WI38 (cell line): ENCODE results near the gene AGAP1.

Experiments used
- H3K4me3 ChIP-seq: 2 replicates; pipeline ENCODE4 v1.5.1; 2011; ENCODE audit warnings: low read depth, mild to moderate bottlenecking, control low read depth, low read length
- CTCF ChIP-seq: IDR thresholded peaks from 2 replicates; pipeline ENCODE4 v1.5.1; 2012; ENCODE audit warnings: low read depth, mild to moderate bottlenecking, control low read depth, low read length

The AGAP1 gene

GRCh38 chr2:236033462-236033861, 539.6 kb downstream of the AGAP1 start:
- H3K4me3 ChIP-seq = no peak overlapping the region
- TF ChIP-seq CTCF = no peak

GRCh38 chr2:236034974-236035373, 541.1 kb downstream of the AGAP1 start:
- H3K4me3 ChIP-seq = no peak overlapping the region
- TF ChIP-seq CTCF = no peak

GRCh38 chr2:236036045-236036444, 542.2 kb downstream of the AGAP1 start:
- H3K4me3 ChIP-seq = no peak overlapping the region
- TF ChIP-seq CTCF = no peak

GRCh38 chr2:236038096-236038495, 544.3 kb downstream of the AGAP1 start:
- no peak overlapping the region for H3K4me3 ChIP-seq
- no peak for TF ChIP-seq CTCF

- no peak overlapping the region for H3K4me3 ChIP-seq
- no peak for TF ChIP-seq CTCF
Measured at GRCh38 chr2:236040600-236041328, 546.9 kb downstream of the AGAP1 start.

GRCh38 chr2:236041616-236042015, 547.8 kb downstream of the AGAP1 start:
- no peak overlapping the region for H3K4me3 ChIP-seq
- no peak for TF ChIP-seq CTCF

- TF ChIP-seq CTCF = no peak
- H3K4me3 ChIP-seq = no peak overlapping the region
Measured at GRCh38 chr2:236042087-236042486, 548.2 kb downstream of the AGAP1 start.
